GM12878 (cell line): ENCODE measurements around the gene TC2N. TPM values are rescaled to one million over a fixed set of nuclear protein-coding genes. Genes with fewer than 3 reads are reported as not detected.

Experiments used
- ATAC-seq: fragments of 200-7000 bp; cut with Tn5 transposase; 3 replicates; pipeline ENCODE4 v1.9.1; 2020; ENCODE audit warnings: mild to moderate bottlenecking, moderate library complexity
- BruUV-seq: library from RNA; stranded (reverse); fragments of 400-500 nt; replicated peaks from 2 replicates; lab custom pipeline; 2021; lab: Mats Ljungman, UMichigan
- CTCF ChIA-PET: fragments of 300-600 bp; sonication (Branson Sonifier 250); formaldehyde crosslinking; extraction: SDS; loops from one replicate; lab custom pipeline; 2021; ENCODE audit warnings: inconsistent platforms; lab: Yijun Ruan, JAX
- POLR2A ChIA-PET: fragments of 350-600 bp; formaldehyde crosslinking; extraction: SDS; loops from one replicate; lab custom pipeline; 2021; ENCODE audit warnings: inconsistent platforms; lab: Charles Lee
- RAD21 ChIA-PET: fragments of 300-600 bp; sonication (Branson Sonifier 250); formaldehyde crosslinking; loops from one replicate; lab custom pipeline; 2023; ENCODE audit warnings: antibody characterized with exemption; ENCODE audit not compliant: unreplicated experiment; lab: Charles Lee
- SMC1A ChIA-PET: fragments of 300-600 bp; sonication (Branson Sonifier 250); formaldehyde crosslinking; loops from one replicate; lab custom pipeline; 2023; ENCODE audit not compliant: unreplicated experiment, uncharacterized antibody; lab: Charles Lee
- DNase-seq: peaks from one replicate; pipeline ENCODE4 v3.0.0-alpha.2; 2011; ENCODE audit warnings: low read depth, low spot score
- FAIRE-seq: peaks from 3 replicates; lab custom pipeline; 2011; peaks lifted over from hg19 to GRCh38; lab: Jason Lieb, UNC
- H2AFZ ChIP-seq: 2 replicates; pipeline ENCODE4 v1.6.0; 2011; ENCODE audit warnings: low read depth, low read length, control low read depth; ENCODE audit not compliant: control insufficient read depth
- H3K27ac ChIP-seq: 2 replicates; pipeline ENCODE4 v1.5.1; 2011; ENCODE audit warnings: control low read depth; ENCODE audit not compliant: control insufficient read depth, insufficient read depth
- H3K27me3 ChIP-seq, 2 experiments: replicated peaks in 1 of 2; 2 replicates each; pipeline versions ENCODE4 v1.6.0 to v1.6.1; 2011; ENCODE audit warnings: low read length in 1 of 2; ENCODE audit not compliant: control insufficient read depth in 2 of 2, insufficient read depth in 2 of 2
- H3K36me3 ChIP-seq, 2 experiments: 2 replicates each; pipeline ENCODE4 v1.5.1; 2011; ENCODE audit warnings: low read length in 1 of 2; ENCODE audit not compliant: control insufficient read depth in 2 of 2, insufficient read depth in 2 of 2
- H3K4me1 ChIP-seq: 2 replicates; pipeline ENCODE4 v1.6.1; 2011; ENCODE audit warnings: mild to moderate bottlenecking, low read length, moderate library complexity, mixed read lengths; ENCODE audit not compliant: control insufficient read depth, insufficient read depth
- H3K4me2 ChIP-seq: 2 replicates; pipeline ENCODE4 v1.6.0; 2011; ENCODE audit warnings: control low read depth; ENCODE audit not compliant: control insufficient read depth, insufficient read depth
- H3K4me3 ChIP-seq: fragments of 200-600 bp; sonication (generic); 2 replicates; pipeline ENCODE4 v1.5.1; 2016
- H3K79me2 ChIP-seq: 2 replicates; pipeline ENCODE4 v1.6.0; 2011; ENCODE audit warnings: low read length; ENCODE audit not compliant: control insufficient read depth, insufficient read depth
- H3K9ac ChIP-seq: 2 replicates; pipeline ENCODE4 v1.8.0; 2011; ENCODE audit warnings: low read length, control low read depth, mixed read lengths; ENCODE audit not compliant: control insufficient read depth, insufficient read depth
- H3K9me3 ChIP-seq: replicated peaks from 3 replicates; pipeline ENCODE4 v1.5.1; 2011; ENCODE audit warnings: mild to moderate bottlenecking, low read length; ENCODE audit not compliant: control insufficient read depth, insufficient read depth
- H4K20me1 ChIP-seq: 2 replicates; pipeline ENCODE4 v1.6.0; 2011; ENCODE audit not compliant: control insufficient read depth, insufficient read depth
- CUX1 ChIP-seq: IDR thresholded peaks from 2 replicates; pipeline ENCODE4 v1.6.1; 2012; ENCODE audit warnings: improper control_type of control experiment, low read depth, low read length; ENCODE audit not compliant: insufficient replicate concordance
- HDAC6 ChIP-seq: fragments of 200-600 bp; sonication (generic); IDR thresholded peaks from one replicate; pipeline ENCODE4 v1.8.0; 2017; ENCODE audit warnings: antibody characterized with exemption; ENCODE audit not compliant: unreplicated experiment
- IKZF2 ChIP-seq, 2 experiments: fragments of 450-650 bp; IDR thresholded peaks; 2 replicates each; pipeline ENCODE4 v1.6.1; 2017; ENCODE audit warnings: mild to moderate bottlenecking in 2 of 2, moderate library complexity in 2 of 2
- MXI1 ChIP-seq: fragments of 150-350 bp; IDR thresholded peaks from 2 replicates; pipeline ENCODE4 v1.6.1; 2011; ENCODE audit warnings: low read depth, mild to moderate bottlenecking, inconsistent platforms, low read length, improper control_type of control experiment
- MYB ChIP-seq: fragments of 150-350 bp; IDR thresholded peaks from 2 replicates; pipeline ENCODE4 v1.6.1; 2014; ENCODE audit warnings: mild to moderate bottlenecking, low read depth, low read length, borderline replicate concordance
- NBN ChIP-seq: fragments of 450-650 bp; IDR thresholded peaks from 2 replicates; pipeline ENCODE4 v1.6.1; 2016
- PAX5 ChIP-seq: IDR thresholded peaks from 2 replicates; pipeline ENCODE4 v1.6.1; 2011; ENCODE audit warnings: low read depth, low read length, borderline replicate concordance
- PBX3 ChIP-seq: IDR thresholded peaks from 2 replicates; pipeline ENCODE4 v1.6.1; 2011; ENCODE audit warnings: mild to moderate bottlenecking, low read depth, low read length, moderate library complexity; ENCODE audit not compliant: insufficient replicate concordance
- RB1 ChIP-seq: fragments of 450-650 bp; formaldehyde crosslinking; IDR thresholded peaks from 2 replicates; pipeline ENCODE4 v1.6.1; 2017; ENCODE audit warnings: mild to moderate bottlenecking, borderline replicate concordance
- SPI1 ChIP-seq: IDR thresholded peaks from 2 replicates; pipeline ENCODE4 v1.6.1; 2011; ENCODE audit warnings: low read depth, mild to moderate bottlenecking, low read length, moderate library complexity, borderline replicate concordance; ENCODE audit not compliant: insufficient read depth
- TARDBP ChIP-seq: IDR thresholded peaks from 2 replicates; pipeline ENCODE4 v1.6.1; 2016; ENCODE audit warnings: borderline replicate concordance
- ZNF384 ChIP-seq: IDR thresholded peaks from 2 replicates; pipeline ENCODE4 v1.6.1; 2012; ENCODE audit warnings: low read depth, mild to moderate bottlenecking, low read length, improper control_type of control experiment, borderline replicate concordance
- ZZZ3 ChIP-seq: IDR thresholded peaks from 2 replicates; pipeline ENCODE4 v1.6.1; 2011; ENCODE audit warnings: low read depth; ENCODE audit not compliant: control insufficient read depth, insufficient read length
- WGBS: methylation state at CpG from one replicate; pipeline ENCODE4 v1.1.6; 2016; ENCODE audit warnings: low lambda C conversion rate; ENCODE audit not compliant: insufficient replicate concordance, insufficient coverage; ENCODE audit errors: missing lambda C conversion rate; 5-methylcytosine and 5-hydroxymethylcytosine counted together
- in situ Hi-C: fragments of 300-500 bp; cut with MboI; formaldehyde crosslinking; loops from 9 replicates; pipeline ENCODE4 v1.14.3; 2018; ENCODE audit warnings: mixed read lengths
- intact Hi-C: fragments of 100-400 bp; cut with micrococcal nuclease; formaldehyde crosslinking; loops from one replicate; pipeline ENCODE4 v1.14.2; 2022; ENCODE audit not compliant: unreplicated experiment
- polyA plus RNA-seq, 11 experiments: library from polyadenylated mRNA; depleted of rRNA in 4 of 11; unstranded in 6 of 11; stranded (reverse) in 5 of 11; fragments of >200 nt; fragmentation: Nextera tagmentation in 4 of 11; fragmentation: Illumina TruSeq in 1 of 11; extraction: Ambion mirVana in 4 of 11; extraction: Trizol in 1 of 11; gene quantifications; 1 replicate in 1 of 11; 2 replicates in 10 of 11; pipeline versions ENCODE4 v1.2.1 to v1.2.3, GENCODE V29; 2011 to 2016; ENCODE audit warnings: inconsistent platforms in 2 of 11, missing spikeins in 2 of 11, low read depth in 1 of 11
- total RNA-seq, 4 experiments: library from RNA; depleted of rRNA in 3 of 4; stranded (reverse); fragments of >200 nt in 3 of 4; fragmentation: Illumina TruSeq in 1 of 4; extraction: Trizol in 1 of 4; gene quantifications; 2 replicates each; pipeline versions ENCODE4 v1.2.1 to v1.2.3, GENCODE V29; 2013 to 2021
- TF ChIP-seq, protein P1 (sequence below): fragments of 150-350 bp; IDR thresholded peaks from 2 replicates; pipeline ENCODE4 v1.6.1; 2014; ENCODE audit warnings: mild to moderate bottlenecking, low read depth, low read length

The TC2N gene
- total and polyA plus RNA-seq, 10 of the 15 experiments (the other 5 are each of a cell fraction or from before 2014, with no cell fraction given), result 0.15 to 1.6 (median 0.35) TPM

DNA sequence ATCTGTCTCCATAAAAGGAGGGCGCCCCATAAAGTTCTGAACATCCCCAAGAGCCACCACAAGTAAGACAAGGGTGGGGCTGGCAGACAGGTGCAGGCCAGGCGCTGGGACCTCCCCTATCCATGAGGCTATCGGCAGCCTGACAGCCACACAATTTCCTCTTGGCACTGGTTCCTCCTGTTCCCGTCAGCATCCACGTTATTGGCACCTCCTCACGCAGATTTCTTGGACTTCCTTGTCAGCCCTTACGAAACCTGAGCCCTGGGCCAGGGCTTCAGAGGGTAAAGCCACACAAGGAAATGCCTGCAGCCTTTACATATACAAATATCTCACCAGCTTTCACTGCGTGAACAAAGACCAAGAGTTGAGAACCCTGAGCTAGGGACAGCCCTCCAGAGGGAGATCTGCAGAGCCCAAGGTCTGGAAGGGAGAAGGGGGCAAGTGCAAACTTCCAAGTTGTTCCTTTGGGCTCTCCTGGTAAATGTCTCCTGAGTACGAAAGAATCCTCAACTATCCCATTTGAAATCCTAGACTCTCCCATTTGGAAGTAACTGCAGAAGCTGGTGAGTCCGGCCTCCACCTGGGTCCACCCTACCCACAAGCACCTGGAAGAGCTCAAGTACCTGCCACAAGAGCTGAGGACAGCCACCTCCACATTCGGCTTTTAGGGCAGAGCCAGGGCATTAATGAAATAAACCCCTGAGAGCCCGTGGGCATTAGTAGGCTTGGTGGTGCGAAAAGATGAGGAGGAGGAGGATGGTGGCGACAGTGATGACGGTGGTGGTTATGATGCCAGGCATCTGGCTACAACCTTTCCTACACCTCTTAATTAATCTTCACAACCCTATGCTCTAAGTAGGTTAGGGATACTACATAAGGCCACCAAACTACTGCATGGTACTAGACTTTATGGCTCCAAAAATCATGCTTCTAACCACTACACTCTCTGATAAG lies 5.5 kb upstream of the TC2N start:
- no peak overlapping the region for H3K9ac ChIP-seq
- H3K4me2 ChIP-seq, result peak overlapping the region; percentile 41
- 0 out of 2 replicates have a peak overlapping the region, but pooled peaks have one; percentile 7 for H3K27ac ChIP-seq
- CTCF ChIA-PET, result no interaction called here
- H4K20me1 ChIP-seq, result no peaks in the 10 kb centered on the region
- H3K36me3 ChIP-seq, result no peaks in the 10 kb centered on the region
- no peaks in the 10 kb centered on the region for H3K27me3 ChIP-seq
- no peak for DNase-seq
- no peaks in the 10 kb centered on the region; the same call in 2 of the 3 replicates for H3K9me3 ChIP-seq
- H2AFZ ChIP-seq, result peak overlapping the region; percentile 28; the same call in 1 of the 2 replicates
- no peaks in the 10 kb centered on the region for H3K79me2 ChIP-seq
- RAD21 ChIA-PET, result no interaction called here
- no TSS peak for BruUV-seq
- SMC1A ChIA-PET, result interaction anchor here (1.4 kb wide), 1 partner anchor 37 kb away, joined by 3 read pairs; no protein-coding TSS in a partner anchor
- 13% methylated on average over 15 of the region's 15 CpGs for WGBS
- in situ Hi-C loops, result no loop called here
- peaks cover 28% of the 10 kb centered on the region for H3K4me1 ChIP-seq
- no peak overlapping the region for H3K4me3 ChIP-seq
- peak; percentile 21 for ATAC-seq
- intact Hi-C loops, result no loop called here
- POLR2A ChIA-PET, result no interaction called here
- FAIRE-seq, result no peak
- TF ChIP-seq SPI1, result no peak
- TF ChIP-seq HDAC6, result no peak
- no peak for TF ChIP-seq RB1
- TF ChIP-seq NBN, result no peak
- TF ChIP-seq TARDBP, result no peak
- TF ChIP-seq ZNF384, result no peak
- no peak for TF ChIP-seq CUX1
- no peak for TF ChIP-seq IKZF2 (IDR thresholded peaks at IDR 0.05)
- TF ChIP-seq ZZZ3, result no peak
- TF ChIP-seq, protein P1, sequence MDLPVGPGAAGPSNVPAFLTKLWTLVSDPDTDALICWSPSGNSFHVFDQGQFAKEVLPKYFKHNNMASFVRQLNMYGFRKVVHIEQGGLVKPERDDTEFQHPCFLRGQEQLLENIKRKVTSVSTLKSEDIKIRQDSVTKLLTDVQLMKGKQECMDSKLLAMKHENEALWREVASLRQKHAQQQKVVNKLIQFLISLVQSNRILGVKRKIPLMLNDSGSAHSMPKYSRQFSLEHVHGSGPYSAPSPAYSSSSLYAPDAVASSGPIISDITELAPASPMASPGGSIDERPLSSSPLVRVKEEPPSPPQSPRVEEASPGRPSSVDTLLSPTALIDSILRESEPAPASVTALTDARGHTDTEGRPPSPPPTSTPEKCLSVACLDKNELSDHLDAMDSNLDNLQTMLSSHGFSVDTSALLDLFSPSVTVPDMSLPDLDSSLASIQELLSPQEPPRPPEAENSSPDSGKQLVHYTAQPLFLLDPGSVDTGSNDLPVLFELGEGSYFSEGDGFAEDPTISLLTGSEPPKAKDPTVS, result no peak
- no peak for TF ChIP-seq PBX3
- TF ChIP-seq MYB, result no peak
- no peak for TF ChIP-seq MXI1
- no peak for TF ChIP-seq PAX5
